ENCODE measurements around the gene ASAP2.
"Not testable (repeated sequence)": the region's sequence is repeated elsewhere in the genome, so short reads cannot be mapped to it uniquely, and the experiment has no call there.

Gene ASAP2

GRCh38 chr2:9256570-9257043 lies 50.0 kb downstream of the ASAP2 start:
- no peak for DNase-seq

DNA sequence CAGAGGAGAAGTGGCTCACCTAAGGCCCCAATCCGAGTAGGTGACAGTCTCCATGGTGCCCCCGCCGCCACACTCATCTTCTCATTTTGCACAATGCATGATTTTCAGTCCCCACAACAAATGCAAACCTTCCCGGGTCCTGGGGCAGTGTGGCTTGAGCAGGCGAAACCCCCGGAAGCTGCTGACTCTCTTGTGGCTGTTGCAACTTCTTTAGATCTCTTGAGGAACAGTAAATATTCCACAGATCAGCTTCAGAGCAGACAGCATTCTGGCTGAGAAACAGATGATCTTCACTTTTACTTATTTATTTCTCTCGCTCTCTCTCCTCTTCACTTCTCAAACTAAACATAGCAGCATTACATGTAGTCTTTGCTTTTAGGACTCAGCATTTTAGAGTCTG lies 51.9 kb downstream of the ASAP2 start:
- DNase-seq: no peak

DNA sequence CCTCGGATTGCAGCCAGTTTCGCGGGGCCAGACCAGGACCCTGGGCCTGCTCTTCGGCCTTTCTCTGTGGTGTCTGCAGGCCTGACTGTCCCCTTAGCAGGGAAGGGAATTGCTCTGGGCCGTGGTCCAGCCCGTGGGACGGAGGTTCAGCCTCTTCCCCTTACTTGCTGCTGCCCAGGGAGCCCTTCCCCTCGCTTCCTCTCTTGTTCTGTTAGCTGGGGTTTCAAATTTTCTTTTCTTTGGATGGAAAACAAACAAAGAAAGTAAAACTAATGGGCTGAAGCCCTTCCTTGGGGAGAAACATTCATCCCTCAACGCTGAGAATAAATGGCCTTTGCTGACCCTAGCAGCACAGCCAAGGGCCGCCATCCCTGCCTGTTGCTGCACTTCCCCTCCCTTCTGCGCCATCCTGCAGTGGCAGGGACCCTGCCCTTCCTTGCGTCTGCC lies 52.4 kb downstream of the ASAP2 start:
- DNase-seq: no peak

DNA sequence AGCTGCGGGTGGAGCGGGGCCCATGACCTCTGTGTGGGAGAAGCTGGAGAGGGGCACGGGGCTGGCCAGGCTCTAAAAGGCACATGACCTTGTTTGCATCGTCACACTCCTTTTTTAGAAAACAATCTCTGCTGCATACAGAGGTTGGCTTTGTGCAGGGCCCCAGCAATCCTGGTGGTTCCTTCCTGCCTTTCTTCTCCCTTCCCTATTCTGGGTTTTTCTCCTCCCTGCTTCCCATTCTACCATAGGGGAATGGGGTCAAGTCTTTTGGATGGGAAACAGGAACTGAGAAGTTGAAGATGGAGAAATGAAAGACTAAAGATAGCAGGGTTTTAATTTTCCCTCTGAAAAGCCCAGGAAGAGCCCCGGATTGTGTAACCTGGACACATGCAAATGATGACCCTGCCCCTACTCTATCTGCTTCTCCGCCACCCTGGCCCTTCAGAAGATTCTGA lies 53.9 kb downstream of the ASAP2 start:
- DNase-seq: no peak

DNA sequence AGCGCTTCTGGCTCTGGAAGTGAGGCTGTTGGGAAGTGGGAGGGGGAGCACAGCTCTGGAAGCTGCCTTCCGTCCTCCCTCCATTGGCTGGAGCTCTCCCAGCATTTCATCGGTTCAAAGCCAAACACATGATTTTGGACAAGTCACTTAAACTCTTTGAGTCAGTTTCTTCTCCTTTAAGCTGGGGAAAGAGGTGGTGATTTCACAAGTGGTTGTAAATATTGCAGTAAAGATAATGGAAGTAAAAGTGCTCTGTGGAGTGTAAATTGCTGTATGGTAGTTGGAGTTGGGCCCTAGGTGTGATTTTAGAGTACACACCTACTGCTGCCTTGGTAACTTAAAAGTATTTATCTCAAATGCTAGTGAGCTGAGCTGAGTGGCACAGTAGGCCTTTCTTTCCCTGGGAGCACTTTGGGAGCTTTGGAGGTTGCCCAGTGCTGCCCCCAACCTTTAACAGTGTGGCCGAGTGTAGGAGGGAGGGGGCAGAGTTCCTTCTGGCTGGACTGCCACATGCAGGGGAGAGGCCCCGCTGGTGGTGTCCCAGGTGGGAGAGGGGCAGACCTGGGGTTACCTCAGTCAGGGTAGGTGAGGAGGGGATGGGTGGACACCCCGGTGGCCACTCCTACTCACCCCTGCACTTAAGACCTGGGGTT lies 54.7 kb downstream of the ASAP2 start:
- no peak for DNase-seq

GRCh38 chr2:9262671-9263171 lies 56.1 kb downstream of the ASAP2 start:
- no peak for DNase-seq

- DNase-seq: no peak
These were observed 56.8 kb downstream of the ASAP2 start for GRCh38 chr2:9263428-9263827.

DNA sequence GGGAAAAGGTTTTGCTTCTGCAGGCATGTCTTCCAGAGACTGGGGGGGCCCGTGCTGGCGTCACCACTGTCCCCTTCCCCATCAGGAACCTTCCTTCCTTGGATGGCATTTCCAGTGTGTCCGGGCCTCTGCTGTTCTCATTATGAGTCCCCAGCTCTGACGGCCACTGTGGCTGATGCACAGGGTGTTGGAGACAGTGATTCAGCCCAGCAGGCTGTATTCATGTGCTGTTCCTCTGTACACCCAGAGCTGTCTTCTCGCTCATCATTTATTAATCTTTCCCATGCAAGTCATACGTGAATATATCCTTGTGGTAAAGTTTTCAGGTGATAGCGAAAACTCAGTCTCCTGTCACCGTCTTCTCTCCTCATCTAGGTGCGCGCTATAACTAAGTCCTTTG lies 57.7 kb downstream of the ASAP2 start:
- no peak for DNase-seq

DNA sequence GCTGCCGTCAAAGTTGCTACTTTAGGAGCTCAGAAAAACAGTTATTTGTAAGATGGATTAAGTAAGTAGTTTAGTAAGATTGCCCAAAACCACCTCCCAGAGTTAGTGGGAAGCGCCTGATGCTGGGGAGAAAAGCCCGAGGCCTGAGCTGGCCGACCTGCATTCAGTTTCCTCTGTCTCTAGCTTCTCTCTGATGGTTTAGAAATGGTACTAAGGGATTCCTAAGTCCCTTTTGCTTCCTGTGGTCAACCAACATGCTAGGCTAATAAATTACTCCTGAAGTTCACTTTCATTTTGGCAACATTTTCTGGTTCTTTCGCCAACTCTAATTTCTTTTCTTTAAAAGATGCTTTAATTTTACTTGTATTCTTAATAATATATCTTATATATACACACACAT lies 60.1 kb downstream of the ASAP2 start:
- no peak for DNase-seq

DNA sequence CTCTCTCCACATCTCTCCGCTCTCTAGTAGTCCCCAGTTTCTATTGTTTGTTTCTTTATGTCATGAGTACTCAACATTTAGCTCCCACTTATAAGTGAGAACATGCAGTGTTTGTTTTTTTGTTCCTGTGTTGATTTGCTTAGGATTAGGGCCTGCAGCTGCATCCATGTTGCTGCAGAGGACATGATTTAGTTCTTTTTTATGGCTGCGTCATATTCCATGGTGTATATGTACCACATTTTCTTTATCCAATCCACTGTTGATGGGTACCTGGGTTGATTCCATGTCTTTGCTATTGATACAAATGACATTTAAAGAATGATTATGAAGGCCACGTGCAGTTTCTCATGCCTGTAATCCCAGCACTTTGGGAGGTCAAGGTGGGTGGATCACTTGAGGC lies 60.7 kb downstream of the ASAP2 start:
- DNase-seq: not testable (repeated sequence)

GRCh38 chr2:9268301-9269080 lies 61.9 kb downstream of the ASAP2 start:
- no peak for DNase-seq

DNA sequence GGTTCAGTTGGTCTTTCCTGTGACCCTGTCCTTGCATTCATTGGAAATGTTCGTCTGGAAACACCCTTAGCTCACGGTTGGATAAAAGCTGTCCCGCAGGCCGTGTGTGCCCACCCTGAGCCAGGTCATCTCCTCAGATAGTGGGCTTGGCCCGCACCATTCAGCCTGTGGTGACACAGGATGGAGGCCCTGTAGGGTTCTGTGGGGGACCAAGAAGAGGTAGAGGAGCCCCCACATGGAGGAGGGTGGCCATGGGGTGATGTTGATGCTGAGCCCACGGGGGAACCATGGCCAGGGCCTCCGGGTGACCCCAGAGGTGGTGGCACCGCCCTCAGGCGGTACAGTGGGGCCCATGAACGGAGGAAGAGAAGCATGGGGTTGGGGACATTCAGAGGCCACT lies 62.7 kb downstream of the ASAP2 start:
- DNase-seq: no peak

DNA sequence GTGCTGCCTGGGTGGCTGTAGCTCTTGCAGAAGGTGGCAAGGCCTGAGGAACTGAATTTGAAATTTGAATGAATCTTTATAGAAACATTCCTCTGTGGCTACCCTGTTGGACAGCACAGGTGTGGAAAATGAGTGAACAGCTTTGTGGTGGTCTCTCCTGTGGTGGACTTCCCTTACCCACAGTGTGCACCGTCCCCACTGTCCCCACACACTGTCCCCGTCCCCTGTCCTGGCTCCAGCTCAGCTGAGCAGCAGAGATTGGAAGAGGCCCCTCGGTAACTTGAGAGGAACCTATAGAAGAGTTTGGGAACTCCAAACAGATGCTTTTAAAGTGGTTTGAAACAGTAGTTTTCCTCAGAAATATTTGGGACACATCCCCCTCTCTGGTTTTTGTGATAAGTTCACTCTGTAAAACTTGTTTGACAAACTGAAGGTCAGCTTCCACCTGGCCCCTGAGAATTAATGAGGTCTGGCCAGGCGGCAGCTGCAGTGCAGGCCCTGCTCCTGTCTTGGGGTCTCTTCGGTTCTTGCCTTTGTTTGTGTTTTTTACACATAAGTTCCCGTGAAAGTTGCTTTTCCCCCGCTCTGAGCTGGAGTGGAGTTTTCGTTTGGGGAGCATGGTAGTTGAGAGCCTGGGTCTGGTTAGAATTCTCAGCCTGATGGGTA lies 63.2 kb downstream of the ASAP2 start:
- DNase-seq: no peak

DNA sequence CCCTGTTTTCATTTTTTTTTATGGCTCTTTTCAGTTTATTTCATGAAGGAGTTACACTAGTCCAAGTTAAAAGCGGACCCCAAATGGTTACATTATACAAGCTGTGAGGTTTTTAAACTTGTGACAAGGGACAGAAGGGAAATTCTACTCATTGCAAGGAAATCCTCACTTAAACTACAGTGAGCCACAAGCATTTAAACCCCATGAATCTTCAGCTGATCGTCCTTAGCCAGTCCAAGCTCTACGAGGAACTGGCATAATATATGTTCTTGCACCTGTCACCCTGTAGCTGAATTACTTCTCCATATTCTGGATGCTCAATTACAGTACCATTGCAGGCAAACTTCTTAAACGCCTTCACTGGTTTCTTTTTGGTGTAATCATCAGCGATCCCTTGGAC lies 64.5 kb downstream of the ASAP2 start:
- no peak for DNase-seq

- no peak for DNase-seq
These were observed 65.1 kb downstream of the ASAP2 start for GRCh38 chr2:9271691-9272090.

DNA sequence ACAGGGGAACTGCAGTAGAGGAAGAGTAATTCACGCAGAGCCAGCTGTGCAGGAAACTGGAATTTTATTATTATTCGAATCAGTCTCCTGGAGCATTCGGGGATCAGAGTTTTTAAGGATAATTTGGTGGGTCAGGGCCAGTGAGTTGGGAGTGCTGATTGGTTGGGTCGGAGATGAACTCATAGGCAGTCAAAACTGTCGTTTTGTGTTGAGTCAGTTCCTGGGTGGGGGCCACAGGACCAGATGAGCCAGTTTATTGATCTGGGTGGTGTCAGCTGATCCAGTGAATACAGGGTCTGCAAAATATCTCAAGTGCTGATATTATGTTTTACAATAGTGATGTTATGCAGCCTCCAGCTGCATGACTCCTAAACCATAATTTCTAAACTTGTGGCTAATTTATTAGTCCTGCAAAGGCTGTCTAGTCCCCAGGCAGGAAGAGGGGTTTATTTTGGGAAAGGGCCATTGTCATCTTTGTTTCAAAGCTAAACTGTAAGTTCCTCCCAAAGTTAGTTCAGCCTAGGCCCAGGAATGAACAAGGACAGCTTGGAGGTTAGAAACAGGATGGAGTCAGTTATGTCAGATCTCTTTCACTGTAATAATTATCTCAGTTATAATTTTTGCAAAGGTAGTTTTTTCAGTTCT lies 67.0 kb downstream of the ASAP2 start:
- DNase-seq: no peak

GRCh38 chr2:9274701-9275343 lies 68.2 kb downstream of the ASAP2 start:
- DNase-seq: no peak

- DNase-seq: no peak
These were observed 68.8 kb downstream of the ASAP2 start for GRCh38 chr2:9275399-9275798.

GRCh38 chr2:9276074-9276473 lies 69.5 kb downstream of the ASAP2 start:
- DNase-seq: no peak

DNA sequence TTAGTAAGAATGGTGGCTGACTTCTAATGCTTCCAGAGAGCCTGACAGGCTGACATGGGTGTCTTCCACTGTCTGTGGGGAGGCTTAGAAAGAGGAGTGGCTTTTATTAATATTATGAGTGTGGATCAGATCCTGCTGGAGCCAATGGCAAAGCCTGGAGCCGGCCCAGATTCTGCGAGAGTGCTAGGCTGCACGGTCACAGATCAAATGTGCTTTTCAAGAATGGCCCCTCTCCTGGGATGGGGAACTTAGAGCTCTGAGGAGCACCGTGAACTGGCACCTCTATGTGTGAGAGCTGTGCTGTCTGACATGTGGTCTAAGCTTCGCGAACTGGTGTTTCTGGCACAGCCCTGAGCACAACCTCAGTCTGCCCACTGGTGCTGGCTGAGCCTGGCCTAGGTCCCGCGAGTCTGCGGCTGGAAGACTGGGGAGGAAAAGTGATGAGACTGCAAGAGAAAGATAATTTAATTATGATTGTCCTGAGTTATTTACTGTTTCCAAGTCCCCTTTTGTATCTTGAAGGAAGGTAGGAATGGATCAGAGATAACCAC lies 70.4 kb downstream of the ASAP2 start:
- DNase-seq: no peak

GRCh38 chr2:9278439-9278838 lies 71.8 kb downstream of the ASAP2 start:
- DNase-seq: no peak

- no peak for DNase-seq
These were observed 72.8 kb downstream of the ASAP2 start for GRCh38 chr2:9279426-9279825.
